ENCODE data around the gene VWA8.

Gene VWA8

GRCh38 chr13:41707194-41707821 is 253.6 kb downstream of the VWA8 start:
- no peak overlapping the region for H3K4me3 ChIP-seq (ENCODE audit: low read depth, low read length)
- H3K9ac ChIP-seq (ENCODE audit: low read depth, low read length) = no peak overlapping the region
- no peak overlapping the region for H3K27ac ChIP-seq (ENCODE audit: low read depth, low read length)
- no peaks in the 10 kb centered on the region for H3K27me3 ChIP-seq (ENCODE audit: control insufficient read depth, insufficient read depth, low read length)
- H3K36me3 ChIP-seq (ENCODE audit: control insufficient read depth, insufficient read depth, low read length) = no peaks in the 10 kb centered on the region
- no peaks in the 10 kb centered on the region for H3K9me3 ChIP-seq (ENCODE audit: control insufficient read depth, insufficient read depth, low read length)
- 0 out of 2 replicates have a peak, but pooled peaks cover 7% of the 10 kb centered on the region for H3K4me1 ChIP-seq (ENCODE audit: control insufficient read depth, insufficient read depth, low read length)

GRCh38 chr13:41706152-41706551 is 254.8 kb downstream of the VWA8 start:
- Histone ChIP-seq H3K27me3 (ENCODE audit: control insufficient read depth, insufficient read depth, low read length) (no peaks in the 10 kb centered on the region), H3K9me3 (ENCODE audit: control insufficient read depth, insufficient read depth, low read length) (no peaks in the 10 kb centered on the region), H3K4me1 (ENCODE audit: control insufficient read depth, insufficient read depth, low read length) (0 out of 2 replicates have a peak, but pooled peaks cover 6% of the 10 kb centered on the region), H3K27ac (ENCODE audit: low read depth, low read length) (no peak overlapping the region), H3K9ac (ENCODE audit: low read depth, low read length) (no peak overlapping the region), H3K4me3 (ENCODE audit: low read depth, low read length) (no peak overlapping the region), H3K36me3 (ENCODE audit: control insufficient read depth, insufficient read depth, low read length) (no peaks in the 10 kb centered on the region)

- H3K4me1 ChIP-seq (ENCODE audit: control insufficient read depth, insufficient read depth, low read length) = peaks cover 2% of the 10 kb centered on the region; the same call in 1 of the 2 replicates
- peaks cover 3% of the 10 kb centered on the region; the same call in 1 of the 2 replicates for H3K36me3 ChIP-seq (ENCODE audit: control insufficient read depth, insufficient read depth, low read length)
- no peaks in the 10 kb centered on the region for H3K9me3 ChIP-seq (ENCODE audit: control insufficient read depth, insufficient read depth, low read length)
- H3K4me3 ChIP-seq (ENCODE audit: low read depth, low read length) = no peak overlapping the region
- no peak overlapping the region for H3K27ac ChIP-seq (ENCODE audit: low read depth, low read length)
- no peak overlapping the region for H3K9ac ChIP-seq (ENCODE audit: low read depth, low read length)
- H3K27me3 ChIP-seq (ENCODE audit: control insufficient read depth, insufficient read depth, low read length) = no peaks in the 10 kb centered on the region
These were observed 258.4 kb downstream of the VWA8 start for GRCh38 chr13:41702540-41702939.

DNA sequence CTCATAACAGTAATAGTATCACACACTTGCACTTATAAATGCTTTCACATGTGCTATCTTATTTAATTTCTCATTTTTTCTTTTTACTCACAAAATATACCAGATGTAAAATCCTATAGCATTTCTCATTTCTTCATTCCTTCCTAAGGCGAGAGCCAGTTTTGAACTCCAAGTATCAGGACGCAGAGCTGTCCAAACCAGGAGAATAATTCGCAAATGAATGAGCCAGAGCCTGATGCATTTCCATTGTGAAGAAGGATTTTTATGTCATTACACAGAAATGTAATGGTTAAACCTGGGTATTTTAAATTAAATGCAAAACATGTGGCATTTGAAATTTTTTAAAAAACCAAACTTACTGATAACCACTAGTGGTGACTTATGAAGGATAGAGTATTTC is 259.2 kb downstream of the VWA8 start:
- H3K9ac ChIP-seq (ENCODE audit: low read depth, low read length) = no peak overlapping the region
- H3K9me3 ChIP-seq (ENCODE audit: control insufficient read depth, insufficient read depth, low read length) = no peaks in the 10 kb centered on the region
- H3K27me3 ChIP-seq (ENCODE audit: control insufficient read depth, insufficient read depth, low read length) = no peaks in the 10 kb centered on the region
- H3K36me3 ChIP-seq (ENCODE audit: control insufficient read depth, insufficient read depth, low read length) = peaks cover 3% of the 10 kb centered on the region; the same call in 1 of the 2 replicates
- H3K4me1 ChIP-seq (ENCODE audit: control insufficient read depth, insufficient read depth, low read length) = peaks cover 11% of the 10 kb centered on the region
- no peak overlapping the region for H3K27ac ChIP-seq (ENCODE audit: low read depth, low read length)
- H3K4me3 ChIP-seq (ENCODE audit: low read depth, low read length) = no peak overlapping the region

- H3K4me1 ChIP-seq (ENCODE audit: control insufficient read depth, insufficient read depth, low read length) = peaks cover 19% of the 10 kb centered on the region
- no peak overlapping the region for H3K27ac ChIP-seq (ENCODE audit: low read depth, low read length)
- no peak overlapping the region for H3K4me3 ChIP-seq (ENCODE audit: low read depth, low read length)
These were observed 260.1 kb downstream of the VWA8 start for GRCh38 chr13:41700790-41701310.

DNA sequence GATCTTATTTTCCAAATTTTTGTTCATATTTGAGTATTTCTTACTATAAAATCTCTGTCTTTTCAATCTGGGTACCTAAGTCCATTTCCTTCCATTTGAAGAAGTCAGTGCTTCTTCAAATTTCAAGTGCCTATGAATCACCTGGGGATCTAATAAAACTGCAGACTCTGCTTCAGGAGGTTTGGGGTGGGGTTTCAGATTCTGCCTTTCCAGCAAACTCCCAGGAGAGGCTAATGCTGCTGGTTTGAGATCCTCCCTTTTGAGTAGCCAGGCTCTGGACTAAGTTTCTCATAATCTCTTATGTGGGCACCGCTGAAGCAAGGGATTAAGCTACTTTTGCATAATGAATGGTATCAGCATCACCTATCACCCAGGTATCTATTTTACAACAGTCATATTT is 261.1 kb downstream of the VWA8 start:
- no peak overlapping the region for H3K27ac ChIP-seq (ENCODE audit: low read depth, low read length)
- peaks cover 30% of the 10 kb centered on the region for H3K4me1 ChIP-seq (ENCODE audit: control insufficient read depth, insufficient read depth, low read length)
- peaks cover 3% of the 10 kb centered on the region; the same call in 1 of the 2 replicates for H3K36me3 ChIP-seq (ENCODE audit: control insufficient read depth, insufficient read depth, low read length)
- H3K9ac ChIP-seq (ENCODE audit: low read depth, low read length) = no peak overlapping the region
- no peak overlapping the region for H3K4me3 ChIP-seq (ENCODE audit: low read depth, low read length)
- H3K27me3 ChIP-seq (ENCODE audit: control insufficient read depth, insufficient read depth, low read length) = no peaks in the 10 kb centered on the region
- H3K9me3 ChIP-seq (ENCODE audit: control insufficient read depth, insufficient read depth, low read length) = no peaks in the 10 kb centered on the region

More at GRCh38 chr13:41700790-41701310, 260.1 kb downstream of the VWA8 start:
- Histone ChIP-seq H3K9me3 (ENCODE audit: control insufficient read depth, insufficient read depth, low read length) (no peaks in the 10 kb centered on the region), H3K9ac (ENCODE audit: low read depth, low read length) (no peak overlapping the region), H3K36me3 (ENCODE audit: control insufficient read depth, insufficient read depth, low read length) (peaks cover 3% of the 10 kb centered on the region; the same call in 1 of the 2 replicates), H3K27me3 (ENCODE audit: control insufficient read depth, insufficient read depth, low read length) (no peaks in the 10 kb centered on the region)

DNA sequence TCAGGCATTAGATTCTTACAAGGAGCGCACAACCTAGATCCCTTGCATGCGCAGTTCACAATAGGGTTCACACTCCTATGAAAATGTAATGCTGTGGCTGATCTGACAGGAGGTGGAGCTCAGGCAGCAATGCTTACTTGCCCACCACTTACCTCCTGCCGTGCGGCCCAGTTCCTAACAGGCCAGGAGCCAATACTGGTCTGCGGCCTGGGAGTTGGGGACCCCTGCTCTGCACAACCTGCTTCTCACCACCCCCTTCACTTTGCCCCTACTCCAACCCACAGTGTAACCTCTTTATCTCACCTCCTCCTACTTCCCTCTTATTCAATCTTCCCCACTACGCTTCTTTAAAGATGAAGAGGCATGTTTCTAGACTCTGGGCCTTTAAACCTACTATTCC is 263.3 kb downstream of the VWA8 start:
- no peaks in the 10 kb centered on the region for H3K27me3 ChIP-seq (ENCODE audit: control insufficient read depth, insufficient read depth, low read length)
- H3K27ac ChIP-seq (ENCODE audit: low read depth, low read length) = peak overlapping the region; percentile 74
- no peak overlapping the region for H3K9ac ChIP-seq (ENCODE audit: low read depth, low read length)
- peaks cover 4% of the 10 kb centered on the region; the same call in 1 of the 2 replicates for H3K36me3 ChIP-seq (ENCODE audit: control insufficient read depth, insufficient read depth, low read length)
- H3K9me3 ChIP-seq (ENCODE audit: control insufficient read depth, insufficient read depth, low read length) = no peaks in the 10 kb centered on the region
- no peak overlapping the region for H3K4me3 ChIP-seq (ENCODE audit: low read depth, low read length)
- H3K4me1 ChIP-seq (ENCODE audit: control insufficient read depth, insufficient read depth, low read length) = peaks cover 44% of the 10 kb centered on the region

- no peak overlapping the region for H3K4me3 ChIP-seq (ENCODE audit: low read depth, low read length)
- H3K36me3 ChIP-seq (ENCODE audit: control insufficient read depth, insufficient read depth, low read length) = peaks cover 6% of the 10 kb centered on the region; the same call in 1 of the 2 replicates
- H3K4me1 ChIP-seq (ENCODE audit: control insufficient read depth, insufficient read depth, low read length) = peaks cover 44% of the 10 kb centered on the region
- peak overlapping the region; percentile 14; the same call in 1 of the 2 replicates for H3K9ac ChIP-seq (ENCODE audit: low read depth, low read length)
- peak overlapping the region; percentile 74 for H3K27ac ChIP-seq (ENCODE audit: low read depth, low read length)
- no peaks in the 10 kb centered on the region for H3K9me3 ChIP-seq (ENCODE audit: control insufficient read depth, insufficient read depth, low read length)
- no peaks in the 10 kb centered on the region for H3K27me3 ChIP-seq (ENCODE audit: control insufficient read depth, insufficient read depth, low read length)
These were observed 264.5 kb downstream of the VWA8 start for GRCh38 chr13:41696163-41697003.

- Histone ChIP-seq H3K9me3 (ENCODE audit: control insufficient read depth, insufficient read depth, low read length) (no peaks in the 10 kb centered on the region), H3K27me3 (ENCODE audit: control insufficient read depth, insufficient read depth, low read length) (no peaks in the 10 kb centered on the region), H3K4me1 (ENCODE audit: control insufficient read depth, insufficient read depth, low read length) (peaks cover 44% of the 10 kb centered on the region), H3K36me3 (ENCODE audit: control insufficient read depth, insufficient read depth, low read length) (peaks cover 13% of the 10 kb centered on the region), H3K4me3 (ENCODE audit: low read depth, low read length) (no peak overlapping the region), H3K9ac (ENCODE audit: low read depth, low read length) (no peak overlapping the region), H3K27ac (ENCODE audit: low read depth, low read length) (peak overlapping the region; percentile 74)
These were observed 266.2 kb downstream of the VWA8 start for GRCh38 chr13:41694545-41695301.

DNA sequence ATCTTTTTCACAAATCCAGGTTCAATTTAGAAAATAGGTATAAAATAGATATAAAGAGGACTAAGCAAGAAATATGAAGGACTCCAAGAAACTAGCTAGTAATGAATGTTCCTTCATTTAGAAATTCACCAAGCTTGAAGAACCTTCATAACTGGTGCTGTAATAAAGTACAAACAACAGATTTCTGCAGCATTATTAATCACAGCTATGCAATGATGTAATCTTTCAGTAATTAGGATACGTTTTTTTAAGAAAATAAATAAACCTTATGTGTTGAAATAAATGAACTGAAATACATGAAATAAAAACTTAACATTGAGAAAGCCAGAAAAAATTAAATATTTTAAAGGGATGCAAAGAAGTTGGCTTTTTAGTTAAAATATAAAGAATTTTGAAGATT is 267.5 kb downstream of the VWA8 start:
- H3K9me3 ChIP-seq (ENCODE audit: control insufficient read depth, insufficient read depth, low read length) = no peaks in the 10 kb centered on the region
- no peak overlapping the region for H3K4me3 ChIP-seq (ENCODE audit: low read depth, low read length)
- H3K27me3 ChIP-seq (ENCODE audit: control insufficient read depth, insufficient read depth, low read length) = no peaks in the 10 kb centered on the region
- no peak overlapping the region for H3K9ac ChIP-seq (ENCODE audit: low read depth, low read length)
- peaks cover 44% of the 10 kb centered on the region for H3K4me1 ChIP-seq (ENCODE audit: control insufficient read depth, insufficient read depth, low read length)
- no peak overlapping the region for H3K27ac ChIP-seq (ENCODE audit: low read depth, low read length)
- H3K36me3 ChIP-seq (ENCODE audit: control insufficient read depth, insufficient read depth, low read length) = peaks cover 14% of the 10 kb centered on the region

Measured in HUES48 (cell line).